Activated naive CD8-positive, alpha-beta T cell treated with anti-CD3 and anti-CD28 coated beads, Interleukin-2, amount 50 U/mL, for 24 hours (primary cell): Measurements from ENCODE around the gene CDC73.

ENCODE experiments used
- ATAC-seq: fragments of 150-1000 bp; cut with Tn5 transposase; one replicate; pipeline ENCODE4 v1.10.0; 2021
- DNase-seq: peaks from one replicate; pipeline ENCODE4 v3.0.0; 2021
- H3K27ac Mint-ChIP-seq: one replicate; pipeline ENCODE4 v1.8.0; 2021; ENCODE audit warnings: mild to moderate bottlenecking, mixed read lengths
- H3K27me3 Mint-ChIP-seq: one replicate; pipeline ENCODE4 v1.8.0; 2021; ENCODE audit warnings: mixed read lengths
- H3K36me3 Mint-ChIP-seq: one replicate; pipeline ENCODE4 v1.8.0; 2021; ENCODE audit warnings: low read depth, mixed read lengths
- H3K4me1 Mint-ChIP-seq: one replicate; pipeline ENCODE4 v1.8.0; 2021; ENCODE audit warnings: mixed read lengths
- H3K4me3 Mint-ChIP-seq: one replicate; pipeline ENCODE4 v1.8.0; 2021; ENCODE audit warnings: mild to moderate bottlenecking, moderate library complexity, mixed read lengths
- H3K9me3 Mint-ChIP-seq: one replicate; pipeline ENCODE4 v1.8.0; 2021; ENCODE audit warnings: mixed read lengths

The CDC73 gene

DNA sequence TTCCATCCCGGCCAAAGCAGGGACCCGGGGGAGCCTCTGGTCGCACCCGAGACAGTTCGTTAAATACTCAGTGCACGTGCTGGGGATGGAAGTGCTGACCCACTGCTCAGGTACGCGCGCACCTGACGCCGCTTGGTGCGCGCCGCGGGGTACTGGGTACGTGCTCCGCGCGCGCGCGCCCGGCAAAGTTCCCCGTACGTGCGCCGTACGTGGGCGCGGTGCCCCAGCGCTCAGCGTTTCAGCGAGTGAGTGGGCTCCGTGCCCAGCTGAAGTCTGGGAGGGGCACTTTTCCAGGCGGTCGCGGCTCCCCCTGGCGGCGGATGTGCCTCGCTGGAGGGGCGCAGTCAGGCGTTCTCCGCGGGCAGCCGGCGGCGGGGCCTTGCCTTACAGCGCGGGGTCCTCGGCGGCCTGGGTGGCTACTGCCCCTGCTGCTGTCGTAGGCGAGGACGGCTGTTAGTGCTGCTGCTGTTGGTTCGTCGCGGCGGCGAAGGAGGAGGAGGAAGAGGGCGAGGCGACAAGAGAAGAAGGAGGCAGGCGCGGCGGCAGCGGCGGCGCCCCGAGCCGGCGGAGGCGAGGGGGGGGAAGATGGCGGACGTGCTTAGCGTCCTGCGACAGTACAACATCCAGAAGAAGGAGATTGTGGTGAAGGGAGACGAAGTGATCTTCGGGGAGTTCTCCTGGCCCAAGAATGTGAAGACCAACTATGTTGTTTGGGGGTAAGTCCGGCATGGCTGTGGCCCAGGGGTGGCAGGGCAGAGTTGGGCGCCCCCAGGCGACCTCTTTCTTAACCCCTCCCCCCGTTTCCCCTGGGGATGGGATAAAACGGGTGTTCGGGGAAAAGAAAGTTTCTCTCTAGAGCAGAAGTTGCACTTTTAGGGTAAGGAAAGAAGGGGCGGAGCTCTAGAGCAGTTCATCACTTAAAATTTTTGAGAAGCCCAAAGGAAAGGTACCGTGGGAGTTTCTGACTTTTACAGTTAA, at the start of gene CDC73:
TSS of gene CDC73 (plus strand) at position 416 of the 978 bp plus-strand sequence. CDS start at position 586, 170 bp downstream.
- Mint-ChIP-seq H3K27ac (peak within 1 kb of the TSS; percentile 98), H3K27me3 (peaks cover 2% of the 10 kb centered on the region), H3K9me3 (peaks cover 4% of the 10 kb centered on the region), H3K36me3 (peaks cover 13% of the 10 kb centered on the region), H3K4me3 (peak within 1 kb of the TSS; percentile 95), H3K4me1 (peaks cover 43% of the 10 kb centered on the region)
- peak; percentile 100 for DNase-seq
- ATAC-seq, result peak; percentile 97

GRCh38 chr1:193077991-193078390, 43.8 kb upstream of the CDC73 start:
- no peak overlapping the region for H3K27ac Mint-ChIP-seq
- DNase-seq (no peak), ATAC-seq (no peak)
- H3K36me3 Mint-ChIP-seq, result peaks cover 63% of the 10 kb centered on the region
- H3K4me1 Mint-ChIP-seq, result peaks cover 5% of the 10 kb centered on the region
- no peak overlapping the region for H3K4me3 Mint-ChIP-seq
- peaks cover 3% of the 10 kb centered on the region for H3K9me3 Mint-ChIP-seq
- no peaks in the 10 kb centered on the region for H3K27me3 Mint-ChIP-seq

DNA sequence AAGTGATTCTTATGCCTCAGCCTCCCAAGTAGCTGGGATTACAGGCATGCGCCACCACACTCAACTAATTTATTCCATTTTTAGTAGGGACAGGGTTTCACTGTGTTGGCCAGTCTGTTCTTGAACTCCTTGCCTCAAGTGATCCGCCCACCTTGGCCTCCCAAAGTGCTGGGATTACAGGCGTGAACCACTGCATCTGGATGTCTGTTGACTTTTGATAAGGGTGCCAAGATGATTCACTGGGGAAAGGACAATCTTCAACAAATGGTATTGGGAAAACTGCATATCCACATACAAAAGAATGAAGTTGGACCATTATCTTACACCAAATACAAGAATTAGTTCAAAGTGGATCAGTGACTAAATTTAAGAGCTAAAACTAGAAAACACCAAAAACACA, 42.6 kb upstream of the CDC73 start:
- Mint-ChIP-seq H3K36me3 (peaks cover 61% of the 10 kb centered on the region), H3K4me3 (no peak overlapping the region), H3K4me1 (peaks cover 5% of the 10 kb centered on the region), H3K9me3 (peaks cover 3% of the 10 kb centered on the region), H3K27ac (no peak overlapping the region), H3K27me3 (no peaks in the 10 kb centered on the region)
- ATAC-seq (no peak), DNase-seq (no peak)

DNA sequence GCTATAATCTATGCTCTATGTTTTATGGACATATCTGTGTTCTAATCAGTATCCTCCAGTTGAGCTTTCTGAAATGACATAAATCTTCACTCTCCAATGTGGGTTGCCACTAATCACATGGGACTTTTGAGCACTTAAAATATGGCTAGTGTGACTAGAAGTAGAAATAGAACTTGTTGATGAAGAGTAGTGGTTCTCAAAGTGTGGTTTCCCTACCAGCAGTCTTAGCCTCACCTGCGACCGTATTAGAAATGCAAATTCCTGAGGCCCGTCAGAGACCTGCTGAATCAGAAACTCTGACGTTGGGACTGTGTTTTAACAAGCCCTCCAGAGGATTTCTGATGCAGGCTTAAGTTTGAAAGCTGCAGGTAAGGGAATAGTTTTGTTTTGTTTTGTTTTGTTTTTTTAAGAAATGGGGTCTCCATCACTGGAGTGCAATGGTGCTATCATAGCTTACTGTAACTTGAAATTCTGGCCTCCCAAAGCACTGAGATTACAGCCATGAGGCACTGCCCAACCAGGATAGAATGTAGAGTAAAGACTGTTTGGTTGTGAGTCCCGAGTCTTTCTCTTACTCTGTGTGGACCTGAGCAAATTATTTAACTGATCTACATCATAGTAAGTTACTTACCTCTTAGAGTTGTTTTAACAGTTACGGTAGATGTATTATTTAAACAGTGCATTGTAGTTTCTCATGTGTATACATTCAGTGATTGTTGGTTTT, 38.3 kb upstream of the CDC73 start:
- H3K4me1 Mint-ChIP-seq, result no peaks in the 10 kb centered on the region
- no peak for DNase-seq
- no peaks in the 10 kb centered on the region for H3K9me3 Mint-ChIP-seq
- H3K4me3 Mint-ChIP-seq, result no peak overlapping the region
- no peaks in the 10 kb centered on the region for H3K27me3 Mint-ChIP-seq
- ATAC-seq, result no peak
- H3K36me3 Mint-ChIP-seq, result peaks cover 44% of the 10 kb centered on the region
- H3K27ac Mint-ChIP-seq, result no peak overlapping the region

GRCh38 chr1:193085263-193085662, 36.6 kb upstream of the CDC73 start:
- no peak overlapping the region for H3K4me3 Mint-ChIP-seq
- no peaks in the 10 kb centered on the region for H3K4me1 Mint-ChIP-seq
- ATAC-seq (no peak), DNase-seq (no peak)
- no peak overlapping the region for H3K27ac Mint-ChIP-seq
- no peaks in the 10 kb centered on the region for H3K9me3 Mint-ChIP-seq
- H3K27me3 Mint-ChIP-seq, result no peaks in the 10 kb centered on the region
- peaks cover 33% of the 10 kb centered on the region for H3K36me3 Mint-ChIP-seq

- DNase-seq (no peak), ATAC-seq (no peak)
- no peaks in the 10 kb centered on the region for H3K4me1 Mint-ChIP-seq
- no peak overlapping the region for H3K27ac Mint-ChIP-seq
- no peak overlapping the region for H3K4me3 Mint-ChIP-seq
- H3K9me3 Mint-ChIP-seq, result no peaks in the 10 kb centered on the region
- no peaks in the 10 kb centered on the region for H3K27me3 Mint-ChIP-seq
- H3K36me3 Mint-ChIP-seq, result peaks cover 29% of the 10 kb centered on the region
Observed at GRCh38 chr1:193086342-193086741, 35.5 kb upstream of the CDC73 start.

GRCh38 chr1:193087893-193088292, 33.9 kb upstream of the CDC73 start:
- H3K9me3 Mint-ChIP-seq, result no peaks in the 10 kb centered on the region

GRCh38 chr1:193090865-193091264, 31.0 kb upstream of the CDC73 start:
- H3K27ac Mint-ChIP-seq, result no peak overlapping the region
- no peak for ATAC-seq
- H3K9me3 Mint-ChIP-seq, result no peaks in the 10 kb centered on the region
- DNase-seq, result no peak
- no peaks in the 10 kb centered on the region for H3K4me1 Mint-ChIP-seq
- H3K4me3 Mint-ChIP-seq, result no peak overlapping the region
- peaks cover 13% of the 10 kb centered on the region for H3K36me3 Mint-ChIP-seq
- H3K27me3 Mint-ChIP-seq, result no peaks in the 10 kb centered on the region

More at GRCh38 chr1:193087893-193088292, 33.9 kb upstream of the CDC73 start:
- ATAC-seq (no peak), DNase-seq (no peak)
- Mint-ChIP-seq H3K27ac (no peak overlapping the region), H3K4me3 (no peak overlapping the region), H3K36me3 (peaks cover 20% of the 10 kb centered on the region), H3K4me1 (no peaks in the 10 kb centered on the region), H3K27me3 (no peaks in the 10 kb centered on the region)

GRCh38 chr1:193094112-193094511, 27.7 kb upstream of the CDC73 start:
- H3K27me3 Mint-ChIP-seq, result no peaks in the 10 kb centered on the region
- peaks cover 21% of the 10 kb centered on the region for H3K36me3 Mint-ChIP-seq
- no peak for ATAC-seq
- H3K9me3 Mint-ChIP-seq, result no peaks in the 10 kb centered on the region
- no peak for DNase-seq
- H3K27ac Mint-ChIP-seq, result no peak overlapping the region
- H3K4me1 Mint-ChIP-seq, result no peaks in the 10 kb centered on the region
- no peak overlapping the region for H3K4me3 Mint-ChIP-seq

- Mint-ChIP-seq H3K27me3 (no peaks in the 10 kb centered on the region), H3K4me1 (peaks cover 18% of the 10 kb centered on the region), H3K9me3 (no peaks in the 10 kb centered on the region), H3K4me3 (no peak overlapping the region), H3K36me3 (peaks cover 6% of the 10 kb centered on the region), H3K27ac (no peak overlapping the region)
- ATAC-seq (no peak), DNase-seq (no peak)
Observed at GRCh38 chr1:193102662-193103061, 19.2 kb upstream of the CDC73 start.

DNA sequence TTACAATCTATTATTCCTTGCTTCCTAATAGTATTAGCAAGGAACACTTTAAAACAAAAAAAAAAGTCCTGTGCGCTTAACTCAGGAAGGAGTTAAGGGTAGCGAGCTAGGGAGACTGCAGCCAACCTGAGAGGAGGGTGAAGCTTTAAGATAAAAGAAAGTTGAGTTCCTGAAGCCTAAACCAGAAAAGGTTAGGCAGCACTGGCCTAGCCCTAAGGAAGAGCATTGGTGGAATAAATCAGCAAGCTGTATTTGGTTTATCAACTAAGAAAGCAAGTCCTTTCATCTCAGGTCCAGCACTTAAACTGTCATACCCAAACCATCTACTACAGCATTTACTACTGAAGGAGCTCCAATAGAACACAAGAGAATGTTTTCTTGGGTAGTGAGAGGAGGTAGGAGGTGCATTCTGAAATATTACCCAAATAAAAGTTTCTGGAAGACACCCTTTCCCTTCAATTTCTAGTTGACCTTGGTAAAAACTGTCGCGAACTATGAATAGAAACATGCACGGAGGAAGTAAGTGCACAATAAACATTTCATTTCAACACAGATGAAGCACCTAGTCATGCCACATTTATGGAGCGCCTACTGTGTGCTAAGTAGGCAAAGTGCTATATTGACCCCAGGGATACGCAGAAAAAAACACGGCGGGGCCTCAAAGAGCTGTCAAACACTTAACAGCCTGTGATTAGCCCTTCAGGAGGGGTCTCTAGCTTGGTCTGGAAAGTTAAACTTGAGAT, 17.9 kb upstream of the CDC73 start:
- H3K27me3 Mint-ChIP-seq, result no peaks in the 10 kb centered on the region
- DNase-seq, result no peak
- no peaks in the 10 kb centered on the region for H3K9me3 Mint-ChIP-seq
- ATAC-seq, result no peak
- peaks cover 18% of the 10 kb centered on the region for H3K4me1 Mint-ChIP-seq
- H3K27ac Mint-ChIP-seq, result peak overlapping the region; percentile 69
- H3K4me3 Mint-ChIP-seq, result peak overlapping the region; percentile 91
- H3K36me3 Mint-ChIP-seq, result peaks cover 6% of the 10 kb centered on the region

DNA sequence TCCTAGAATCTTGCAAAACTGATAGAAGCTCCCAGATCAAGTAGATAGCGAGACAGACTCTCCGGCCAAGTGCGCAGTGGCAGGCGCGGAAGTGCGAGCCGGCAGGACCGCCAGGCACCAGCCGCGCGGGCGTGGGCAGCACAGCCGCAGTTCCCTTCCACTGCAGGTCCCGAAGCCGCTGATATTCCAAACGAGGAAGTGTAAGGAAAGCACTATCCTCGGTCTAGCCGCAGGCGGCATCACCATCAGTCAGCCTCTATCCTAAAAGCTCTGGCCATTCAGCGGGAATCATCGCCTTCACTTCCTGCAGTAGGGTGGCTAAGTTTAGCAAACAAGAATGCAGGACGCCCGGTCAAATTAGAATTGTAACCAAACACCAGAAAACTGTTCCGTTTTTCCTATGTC, 17.3 kb upstream of the CDC73 start:
- H3K4me3 Mint-ChIP-seq, result peak overlapping the region; percentile 91
- H3K27ac Mint-ChIP-seq, result peak overlapping the region; percentile 86
- peaks cover 18% of the 10 kb centered on the region for H3K4me1 Mint-ChIP-seq
- ATAC-seq (peak; percentile 29), DNase-seq (peak; percentile 34)
- no peaks in the 10 kb centered on the region for H3K9me3 Mint-ChIP-seq
- peaks cover 6% of the 10 kb centered on the region for H3K36me3 Mint-ChIP-seq
- H3K27me3 Mint-ChIP-seq, result no peaks in the 10 kb centered on the region

- ATAC-seq (peak; percentile 91), DNase-seq (peak; percentile 70)
- no peaks in the 10 kb centered on the region for H3K9me3 Mint-ChIP-seq
- H3K27ac Mint-ChIP-seq, result peak within 1 kb of the TSS; percentile 86
- H3K4me3 Mint-ChIP-seq, result peak within 1 kb of the TSS; percentile 91
- H3K36me3 Mint-ChIP-seq, result peaks cover 6% of the 10 kb centered on the region
- H3K4me1 Mint-ChIP-seq, result peaks cover 18% of the 10 kb centered on the region
- no peaks in the 10 kb centered on the region for H3K27me3 Mint-ChIP-seq
Observed at GRCh38 chr1:193104907-193105820, 16.7 kb upstream of the CDC73 start, which contains the start of gene GLRX2. Gene GLRX2, minus strand, starts transcription at chr1:193105414. Its CDS starts 32 bp downstream, at chr1:193105382.
